OCI-M1 (cell line): ENCODE measurements around the gene RIOX2.

Experiments
- DNase-seq: peaks from one replicate; lab custom pipeline; 2025; lab: John Stamatoyannopoulos, UW

Gene RIOX2

GRCh38 chr3:97954228-97954827 lies 17.9 kb downstream of the RIOX2 start:
- DNase-seq = no peak

GRCh38 chr3:97952872-97953271 lies 19.4 kb downstream of the RIOX2 start:
- DNase-seq = no peak

DNA sequence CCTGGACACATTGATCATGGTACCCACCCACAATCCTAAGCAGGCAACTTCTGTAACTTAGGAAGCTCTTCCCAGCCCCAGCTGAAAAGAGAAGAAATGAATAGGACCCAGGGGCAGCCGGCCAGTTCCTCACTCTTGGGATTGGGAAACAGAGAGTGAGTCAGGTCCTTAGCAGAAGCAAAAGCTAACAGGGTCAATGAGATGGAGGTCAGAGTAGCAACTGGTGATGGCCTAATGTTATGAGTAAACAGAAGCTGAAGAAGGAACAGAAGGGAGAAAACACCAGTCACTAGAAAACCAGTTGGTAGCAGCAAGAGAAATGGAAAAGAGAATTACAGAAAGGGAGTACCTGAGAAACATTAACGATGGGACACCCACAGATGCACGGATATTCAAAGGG lies 20.0 kb downstream of the RIOX2 start:
- DNase-seq = no peak

DNA sequence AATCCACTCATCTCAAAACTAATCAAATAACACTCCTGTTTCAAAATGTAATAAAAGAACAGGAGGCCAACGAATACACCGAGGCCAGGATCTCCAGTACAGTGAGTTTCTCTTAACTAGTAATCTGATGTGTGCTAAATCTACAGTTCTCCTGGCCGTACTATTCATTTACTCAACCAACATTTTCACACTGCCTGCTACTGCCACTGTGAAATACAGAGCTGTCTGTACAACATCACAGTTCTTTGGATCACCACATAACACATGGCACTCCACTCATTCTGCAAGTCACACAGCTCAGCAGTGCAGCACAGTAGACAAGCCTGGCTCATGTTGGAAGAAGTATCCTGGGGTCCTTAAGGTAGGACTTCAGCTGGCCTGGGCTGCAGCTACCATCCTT lies 21.9 kb downstream of the RIOX2 start:
- no peak for DNase-seq

DNA sequence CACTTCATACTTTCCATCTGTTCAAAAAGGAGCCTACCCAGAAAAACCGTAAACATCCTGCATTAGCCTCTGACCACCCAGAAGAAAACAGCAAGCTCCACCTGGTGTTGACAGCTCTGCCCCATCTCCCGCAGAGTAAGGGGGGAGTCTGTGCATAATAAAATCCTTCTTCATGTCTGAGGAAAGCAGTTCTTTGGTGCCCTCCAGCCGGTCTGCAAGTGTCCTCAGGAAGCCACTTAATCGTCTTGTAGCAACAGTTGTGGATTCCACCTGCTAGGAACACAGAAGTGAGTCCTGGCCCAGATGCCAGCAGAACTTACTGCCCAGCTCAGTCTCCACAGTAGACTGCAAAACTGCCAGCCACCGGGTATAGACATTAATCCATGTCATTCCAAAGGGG lies 22.5 kb downstream of the RIOX2 start:
- no peak for DNase-seq

- no peak for DNase-seq
Observed at GRCh38 chr3:97949110-97949485, 23.1 kb downstream of the RIOX2 start.

DNA sequence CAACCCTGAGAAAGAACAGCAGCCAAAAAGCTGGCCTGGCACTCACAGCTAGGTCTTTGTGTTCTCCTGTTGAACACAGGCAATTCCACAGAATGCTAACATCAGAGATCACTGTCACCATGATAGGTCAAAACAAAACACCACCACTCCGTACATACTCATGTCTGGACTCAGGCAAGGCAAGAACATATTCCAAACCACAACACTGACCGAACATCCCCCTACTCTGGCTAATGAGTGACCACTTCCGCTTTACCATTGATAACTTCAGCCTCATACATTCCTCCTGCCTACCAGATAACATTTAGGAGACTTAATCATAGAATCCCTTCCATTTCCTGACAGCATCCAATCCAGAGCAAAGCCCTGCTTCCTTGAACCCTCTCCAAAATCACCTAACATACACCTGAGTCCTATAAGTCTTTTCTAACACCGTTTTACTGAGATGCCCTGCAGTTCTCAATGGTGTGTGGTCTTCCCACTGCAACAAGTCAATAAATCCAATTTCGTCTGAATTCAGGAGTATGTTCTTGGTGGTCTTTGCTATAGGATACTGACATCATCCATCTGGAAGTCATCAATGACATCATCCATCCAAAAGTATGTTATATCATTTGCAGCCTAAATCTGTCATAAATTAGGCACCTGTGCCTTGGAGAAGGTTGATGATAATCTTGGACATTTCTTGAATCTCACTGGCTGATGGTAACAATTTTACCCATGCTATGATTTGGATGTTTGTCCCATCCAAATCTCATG lies 23.7 kb downstream of the RIOX2 start:
- peak; percentile 42 for DNase-seq

- no peak for DNase-seq
Observed at GRCh38 chr3:97942801-97943546, 29.3 kb downstream of the RIOX2 start.

GRCh38 chr3:97940034-97940433 lies 32.2 kb downstream of the RIOX2 start:
- DNase-seq = peak; percentile 32

GRCh38 chr3:97939401-97939800 lies 32.8 kb downstream of the RIOX2 start:
- DNase-seq = no peak

GRCh38 chr3:97938444-97938843 lies 33.8 kb downstream of the RIOX2 start:
- no peak for DNase-seq

- no peak for DNase-seq
Observed at GRCh38 chr3:97937205-97937604, 35.0 kb downstream of the RIOX2 start.

DNA sequence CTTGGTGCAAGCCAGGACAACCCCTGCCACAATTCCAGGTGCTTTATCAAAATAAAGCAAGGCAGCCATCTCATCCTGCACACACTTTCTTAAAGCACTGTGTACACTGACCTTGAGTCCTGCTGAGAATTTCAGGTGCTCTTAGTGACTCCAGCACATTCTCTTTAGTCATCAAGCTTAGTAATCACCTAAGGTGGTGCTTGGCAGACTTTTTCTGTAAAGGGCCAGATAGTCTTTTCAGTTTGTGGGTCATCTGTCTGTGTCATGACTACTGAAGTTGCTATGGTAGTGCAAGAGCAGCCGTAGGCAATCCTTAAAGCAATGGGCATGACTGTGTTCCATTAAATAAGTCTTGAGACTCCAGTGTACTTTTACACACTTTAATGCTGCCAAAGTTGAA lies 36.4 kb downstream of the RIOX2 start:
- no peak for DNase-seq

GRCh38 chr3:97934980-97935695 lies 37.1 kb downstream of the RIOX2 start:
- DNase-seq = no peak

DNA sequence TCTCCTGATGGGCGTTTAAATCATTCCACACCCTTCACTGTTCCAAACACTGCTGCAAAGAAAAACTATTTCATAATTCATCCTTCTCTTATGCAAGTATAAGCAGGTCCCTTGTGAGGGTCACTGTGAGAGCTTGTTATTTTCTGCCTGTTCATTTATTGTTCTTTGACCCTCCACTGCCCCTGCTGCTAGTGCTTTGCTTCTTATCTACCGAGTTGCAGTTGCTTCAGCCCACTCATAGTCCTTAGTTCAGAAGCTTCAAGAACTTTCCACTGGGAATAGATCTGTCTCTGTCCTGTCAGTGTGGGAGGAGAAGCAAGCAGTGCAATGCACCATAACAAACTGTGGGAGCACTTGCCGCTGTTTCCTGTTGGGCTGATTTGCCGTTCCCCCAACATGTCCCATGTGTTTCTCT lies 39.8 kb downstream of the RIOX2 start:
- peak; percentile 54 for DNase-seq

DNA sequence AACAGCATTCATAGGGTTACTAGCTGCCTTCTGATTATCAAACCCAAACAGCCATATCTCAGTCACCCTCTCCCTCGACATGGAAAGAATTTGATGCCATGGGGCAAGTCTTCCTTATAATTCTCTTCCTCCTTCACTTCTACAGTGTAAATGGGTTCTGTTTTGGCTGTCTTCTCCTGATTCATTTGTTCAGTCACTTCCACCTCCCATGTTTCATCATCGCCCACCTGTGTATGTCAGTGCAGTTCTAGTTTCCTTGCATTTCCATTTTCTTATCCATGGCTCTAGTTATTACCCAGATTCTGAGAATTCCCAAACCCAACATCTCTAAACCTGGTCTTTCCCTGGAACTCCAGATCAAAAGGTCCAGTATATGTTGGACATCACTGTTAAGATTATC lies 41.0 kb downstream of the RIOX2 start:
- no peak for DNase-seq

- DNase-seq = no peak
Observed at GRCh38 chr3:97930018-97930417, 42.2 kb downstream of the RIOX2 start.

DNA sequence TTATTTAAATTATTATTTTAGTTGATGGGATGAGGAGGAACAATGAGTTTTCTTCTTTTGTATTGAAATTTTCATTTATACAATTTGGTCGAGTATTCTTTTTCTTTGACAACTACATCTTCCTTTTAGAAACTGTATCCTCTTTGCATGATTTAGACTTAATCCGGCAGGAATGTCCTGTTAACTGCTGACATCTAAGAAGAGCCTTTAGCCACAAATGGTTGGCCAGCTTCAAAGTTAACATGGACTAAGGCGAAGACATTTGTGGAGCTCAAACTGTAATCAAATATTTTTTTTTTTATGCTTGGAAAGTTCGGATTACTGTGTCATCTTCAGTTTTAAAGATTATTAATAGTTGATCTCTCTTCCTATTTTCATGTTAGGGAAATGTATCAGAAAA lies 43.2 kb downstream of the RIOX2 start:
- no peak for DNase-seq

- DNase-seq = no peak
Observed at GRCh38 chr3:97927704-97928103, 44.5 kb downstream of the RIOX2 start.

DNA sequence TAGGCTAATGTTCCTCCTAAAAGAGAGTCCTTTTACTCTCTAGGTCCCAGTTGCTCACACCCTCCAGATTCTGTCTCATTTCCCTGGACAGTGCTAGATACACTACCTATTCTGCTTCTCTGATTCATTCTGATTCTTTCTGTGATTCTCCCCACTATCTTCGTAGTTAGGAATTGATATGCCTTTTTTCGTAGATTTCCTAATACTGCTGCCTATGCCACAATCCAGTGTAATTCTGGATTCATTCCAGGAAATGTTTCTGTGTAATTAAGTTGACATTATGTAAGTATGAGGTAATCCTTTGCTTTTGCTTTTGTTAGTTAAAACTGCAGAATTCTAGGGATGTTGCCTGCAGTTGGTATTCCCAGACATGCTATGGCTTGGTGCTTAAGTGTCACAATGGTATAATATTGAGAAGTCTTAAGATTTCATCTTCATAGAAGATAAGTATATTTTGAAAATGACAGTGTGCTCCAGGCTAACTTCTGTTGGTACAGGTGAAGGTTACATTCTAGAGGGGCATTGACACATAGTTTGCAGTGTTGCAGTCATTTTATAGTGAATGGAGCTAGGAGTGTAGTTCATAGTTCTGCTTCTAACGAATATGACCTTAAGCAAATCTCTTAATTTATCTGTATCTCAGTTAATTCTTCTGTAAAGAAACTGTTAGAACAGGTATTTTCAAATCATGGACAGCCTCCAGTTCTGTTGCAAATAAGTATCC lies 54.3 kb downstream of the RIOX2 start:
- no peak for DNase-seq

DNA sequence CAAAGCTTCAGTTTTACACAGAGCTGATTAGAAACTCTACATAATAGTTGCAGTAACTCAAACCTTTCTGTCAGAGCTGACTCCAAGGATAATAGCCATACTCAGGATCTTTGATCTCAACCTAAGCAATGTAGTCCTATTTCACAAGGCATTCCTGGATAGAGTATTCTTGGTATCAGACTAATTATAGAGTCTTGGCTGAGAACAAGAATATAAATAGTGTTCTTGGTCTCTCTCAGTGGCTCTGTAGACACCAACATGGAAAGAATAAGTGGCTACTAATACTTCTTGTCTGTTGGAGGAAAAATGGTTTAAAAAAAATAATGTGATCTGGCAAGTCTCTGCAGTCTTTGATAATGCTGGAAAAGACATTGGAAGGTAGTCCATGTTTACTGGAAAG lies 55.7 kb downstream of the RIOX2 start:
- no peak for DNase-seq

DNA sequence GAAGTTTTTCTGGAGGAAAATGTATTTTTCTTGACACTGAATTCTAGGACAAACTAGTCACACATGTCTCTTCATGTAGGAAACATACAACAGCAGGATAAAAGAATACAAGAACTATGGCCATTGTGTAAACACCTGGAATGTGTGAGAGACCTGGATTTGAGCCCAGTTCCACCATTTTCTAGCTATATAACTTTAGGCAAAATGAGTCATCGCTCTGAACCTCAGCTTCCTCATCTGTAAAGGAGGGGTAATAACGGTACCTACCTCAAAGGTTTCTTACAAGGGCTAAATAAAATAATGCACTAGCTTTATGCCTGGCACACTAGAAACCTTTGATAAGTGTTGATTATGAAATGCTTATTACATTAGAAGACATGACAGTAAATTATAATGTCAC lies 57.8 kb downstream of the RIOX2 start:
- no peak for DNase-seq
